GM13976 (cell line): Measurements from ENCODE around the gene ZNF783.

ENCODE experiments used
- DNase-seq: peaks from one replicate; pipeline ENCODE4 v3.0.0; 2012; ENCODE audit warnings: low spot score
- in situ Hi-C: fragments of 300-500 bp; cut with MboI; formaldehyde crosslinking; loops from one replicate; pipeline ENCODE4 v1.12.0; 2022; ENCODE audit warnings: low sequenced_read_pairs, mixed read lengths, inconsistent platforms; ENCODE audit not compliant: unreplicated experiment
- TF ChIP-seq, protein P1 (sequence below): IDR thresholded peaks from 2 replicates; pipeline ENCODE4 v1.5.1; 2012; ENCODE audit warnings: borderline replicate concordance, mild to moderate bottlenecking; ENCODE audit not compliant: insufficient read depth; ENCODE audit errors: extremely low read depth, missing control alignments, control extremely low read depth

ZNF783 gene

GRCh38 chr7:149253665-149254064 is 8.3 kb upstream of the ZNF783 start:
- DNase-seq = no peak
- TF ChIP-seq, protein P1, sequence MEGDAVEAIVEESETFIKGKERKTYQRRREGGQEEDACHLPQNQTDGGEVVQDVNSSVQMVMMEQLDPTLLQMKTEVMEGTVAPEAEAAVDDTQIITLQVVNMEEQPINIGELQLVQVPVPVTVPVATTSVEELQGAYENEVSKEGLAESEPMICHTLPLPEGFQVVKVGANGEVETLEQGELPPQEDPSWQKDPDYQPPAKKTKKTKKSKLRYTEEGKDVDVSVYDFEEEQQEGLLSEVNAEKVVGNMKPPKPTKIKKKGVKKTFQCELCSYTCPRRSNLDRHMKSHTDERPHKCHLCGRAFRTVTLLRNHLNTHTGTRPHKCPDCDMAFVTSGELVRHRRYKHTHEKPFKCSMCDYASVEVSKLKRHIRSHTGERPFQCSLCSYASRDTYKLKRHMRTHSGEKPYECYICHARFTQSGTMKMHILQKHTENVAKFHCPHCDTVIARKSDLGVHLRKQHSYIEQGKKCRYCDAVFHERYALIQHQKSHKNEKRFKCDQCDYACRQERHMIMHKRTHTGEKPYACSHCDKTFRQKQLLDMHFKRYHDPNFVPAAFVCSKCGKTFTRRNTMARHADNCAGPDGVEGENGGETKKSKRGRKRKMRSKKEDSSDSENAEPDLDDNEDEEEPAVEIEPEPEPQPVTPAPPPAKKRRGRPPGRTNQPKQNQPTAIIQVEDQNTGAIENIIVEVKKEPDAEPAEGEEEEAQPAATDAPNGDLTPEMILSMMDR = no peak
- in situ Hi-C loops = no loop called here

DNA sequence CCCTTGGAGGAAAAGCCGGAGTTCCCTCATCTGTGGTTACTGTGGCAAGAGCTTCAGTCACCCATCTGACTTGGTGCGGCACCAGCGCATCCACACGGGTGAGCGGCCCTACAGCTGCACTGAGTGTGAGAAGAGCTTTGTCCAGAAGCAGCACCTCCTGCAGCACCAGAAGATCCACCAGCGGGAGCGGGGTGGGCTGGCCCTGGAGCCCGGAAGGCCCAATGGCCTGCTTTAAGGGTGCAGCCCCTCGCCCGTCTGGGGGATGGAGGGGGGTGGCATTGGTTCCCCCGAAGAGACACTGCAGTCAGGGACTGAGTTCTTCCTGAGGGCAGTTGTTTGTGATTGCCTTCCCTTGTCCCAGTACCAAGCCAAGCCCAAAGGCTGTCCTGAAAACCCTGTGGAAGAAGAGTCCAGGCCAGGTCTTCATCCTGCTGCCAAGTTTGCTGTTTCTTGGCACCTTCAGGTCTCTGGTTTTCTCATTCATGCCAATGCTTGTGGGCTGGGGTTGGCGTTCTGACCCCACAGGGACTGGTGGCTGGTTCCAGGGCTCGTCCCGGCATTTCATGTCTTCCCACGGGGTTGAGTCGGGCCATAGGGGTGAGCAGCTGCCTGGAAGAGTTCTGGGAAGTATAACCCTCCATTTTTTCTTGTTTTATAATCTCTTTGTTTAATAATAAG is 7.7 kb upstream of the ZNF783 start:
- TF ChIP-seq, protein P1 = no peak
- DNase-seq = no peak
- in situ Hi-C loops = no loop called here

DNA sequence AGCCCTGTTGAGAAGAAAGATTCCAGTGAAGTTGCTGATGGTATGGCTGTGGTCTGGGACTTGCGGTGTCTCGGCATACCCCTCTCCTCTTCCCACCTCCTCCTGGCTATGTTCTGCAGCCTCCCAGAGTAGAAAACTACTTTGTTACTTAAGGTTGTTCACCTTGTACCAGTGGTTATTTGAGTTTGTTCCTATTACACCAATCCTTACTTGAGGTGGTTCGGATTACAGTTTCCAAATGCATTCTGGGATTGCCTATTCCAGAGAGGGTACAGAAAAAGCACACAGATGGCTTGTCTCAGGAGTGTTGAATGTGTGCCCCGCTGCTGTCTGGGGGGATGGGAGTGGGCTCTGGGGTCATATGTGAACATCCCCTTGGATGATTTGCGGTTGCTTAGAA is 6.8 kb upstream of the ZNF783 start:
- DNase-seq = no peak
- TF ChIP-seq, protein P1 = no peak
- in situ Hi-C loops = no loop called here

DNA sequence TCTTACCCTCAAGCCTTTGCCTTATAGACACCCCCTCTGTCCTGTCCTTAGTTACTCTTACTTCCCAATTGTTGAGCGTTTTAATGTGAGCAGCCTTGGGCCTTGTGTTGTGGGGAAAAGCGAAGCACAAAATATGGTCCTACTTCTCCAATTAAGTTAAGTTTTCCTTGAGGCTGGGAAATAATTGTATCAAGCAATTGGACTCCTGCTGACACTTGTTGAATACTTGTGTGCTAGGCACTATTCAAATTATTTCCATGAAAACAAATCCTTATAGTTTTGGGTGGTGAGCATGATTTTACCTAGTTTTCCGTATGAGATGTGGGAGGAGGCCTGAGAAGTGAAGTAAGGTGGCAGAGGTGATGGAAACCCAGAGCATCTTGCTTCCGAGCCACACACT is 5.4 kb upstream of the ZNF783 start:
- in situ Hi-C loops = no loop called here
- DNase-seq = no peak
- TF ChIP-seq, protein P1 = no peak

GRCh38 chr7:149257146-149257545 is 4.8 kb upstream of the ZNF783 start:
- TF ChIP-seq, protein P1 = no peak
- no peak for DNase-seq
- in situ Hi-C loops = no loop called here

DNA sequence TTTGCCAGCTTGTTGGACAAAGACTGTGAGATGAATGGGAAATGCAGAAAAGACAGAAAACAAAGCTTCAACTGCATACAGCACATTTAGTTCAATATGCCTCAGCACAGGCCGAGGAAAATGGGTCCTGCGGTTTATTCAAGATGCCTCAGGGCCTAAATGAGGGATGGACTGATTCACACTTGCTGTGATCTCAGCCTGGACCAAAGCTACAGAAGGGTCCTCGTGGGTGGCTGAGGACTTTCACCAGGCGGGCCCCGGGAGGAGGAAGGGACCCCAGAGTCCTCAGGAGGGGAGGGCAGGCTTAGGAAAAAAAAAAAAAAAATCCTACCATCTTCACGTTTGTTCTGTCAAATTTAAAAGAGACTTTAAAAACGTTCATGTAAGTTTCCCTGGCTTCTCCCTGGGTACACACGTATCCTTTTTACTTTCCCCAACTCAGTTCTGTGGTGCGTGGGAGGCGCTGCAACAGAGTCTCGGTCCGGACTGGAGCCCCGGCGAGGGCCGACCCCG is 624 bp upstream of the ZNF783 start:
- TF ChIP-seq, protein P1 = no peak
- in situ Hi-C loops = no loop called here
- no peak for DNase-seq
